Neuronal stem cell (in vitro differentiated cells): ENCODE data around the gene ZBTB18.

Experiments
- DNase-seq: peaks from one replicate; pipeline ENCODE4 v3.0.0-alpha.2; 2013; ENCODE audit warnings: low spot score
- H2AFZ ChIP-seq: one replicate; pipeline ENCODE4 v1.6.1; 2013; ENCODE audit warnings: mild to moderate bottlenecking, low read length, inconsistent platforms
- H2AK5ac ChIP-seq: 2 replicates; pipeline ENCODE4 v1.6.1; 2013; ENCODE audit warnings: low read depth, mild to moderate bottlenecking, inconsistent platforms, low read length, moderate library complexity, mixed read lengths
- H2BK120ac ChIP-seq: 2 replicates; pipeline ENCODE4 v1.6.1; 2013; ENCODE audit warnings: low read depth, mild to moderate bottlenecking, inconsistent platforms, low read length, moderate library complexity, mixed read lengths
- H2BK12ac ChIP-seq: one replicate; pipeline ENCODE4 v1.6.1; 2013; ENCODE audit warnings: low read length, inconsistent platforms
- H2BK15ac ChIP-seq: 2 replicates; pipeline ENCODE4 v1.6.1; 2013; ENCODE audit warnings: mild to moderate bottlenecking, low read length, inconsistent platforms, mixed read lengths
- H2BK5ac ChIP-seq: one replicate; pipeline ENCODE4 v1.6.1; 2013; ENCODE audit warnings: inconsistent platforms, mild to moderate bottlenecking, low read length, moderate library complexity
- H3K14ac ChIP-seq: one replicate; pipeline ENCODE4 v1.6.1; 2013; ENCODE audit warnings: low read length, inconsistent platforms
- H3K18ac ChIP-seq: 2 replicates; pipeline ENCODE4 v1.6.1; 2013; ENCODE audit warnings: low read length, inconsistent platforms
- H3K23ac ChIP-seq: 2 replicates; pipeline ENCODE4 v1.6.1; 2013; ENCODE audit warnings: low read depth, mild to moderate bottlenecking, mixed read lengths, low read length, inconsistent platforms; ENCODE audit not compliant: poor library complexity
- H3K27ac ChIP-seq: replicated peaks from 3 replicates; pipeline ENCODE4 v1.5.1; 2013; ENCODE audit warnings: low read length, inconsistent platforms
- H3K27me3 ChIP-seq, 3 experiments: 2 replicates each; pipeline ENCODE4 v1.6.1; 2013; ENCODE audit warnings: low read length in 3 of 3, mild to moderate bottlenecking in 2 of 3, inconsistent platforms in 1 of 3, low read depth in 1 of 3, mixed read lengths in 1 of 3, moderate library complexity in 1 of 3; ENCODE audit not compliant: control insufficient read depth in 3 of 3, insufficient read depth in 3 of 3
- H3K36me3 ChIP-seq, 2 donors: replicated peaks in 1 of 2; 2 replicates each; pipeline ENCODE4 v1.6.1; 2013; ENCODE audit warnings: low read length in 2 of 2; ENCODE audit not compliant: control insufficient read depth in 2 of 2, insufficient read depth in 2 of 2
- H3K4ac ChIP-seq: 2 replicates; pipeline ENCODE4 v1.6.1; 2013; ENCODE audit warnings: inconsistent platforms, mild to moderate bottlenecking, low read length, moderate library complexity
- H3K4me1 ChIP-seq, 2 donors: 1 replicate in 1 of 2; 2 replicates in 1 of 2; pipeline ENCODE4 v1.6.1; 2013; ENCODE audit warnings: low read length in 2 of 2, low read depth in 1 of 2; ENCODE audit not compliant: control insufficient read depth in 2 of 2, insufficient read depth in 1 of 2
- H3K4me2 ChIP-seq: one replicate; pipeline ENCODE4 v1.6.1; 2013; ENCODE audit warnings: mild to moderate bottlenecking, low read length, inconsistent platforms; ENCODE audit not compliant: insufficient read depth, poor library complexity, severe bottlenecking
- H3K4me3 ChIP-seq, 2 donors: 2 replicates each; pipeline ENCODE4 v1.5.1; 2013; ENCODE audit warnings: low read length in 2 of 2, mild to moderate bottlenecking in 2 of 2, inconsistent platforms in 1 of 2, moderate library complexity in 1 of 2
- H3K79me1 ChIP-seq: one replicate; pipeline ENCODE4 v1.6.1; 2013; ENCODE audit warnings: low read depth, mild to moderate bottlenecking, inconsistent platforms, low read length, moderate library complexity
- H3K9ac ChIP-seq: one replicate; pipeline ENCODE4 v1.6.1; 2013; ENCODE audit warnings: mild to moderate bottlenecking, low read depth, low read length, inconsistent platforms; ENCODE audit not compliant: poor library complexity
- H3K9me3 ChIP-seq, 2 donors: replicated peaks in 1 of 2; 2 replicates each; pipeline versions ENCODE3 to v1.6.1; 2013; ENCODE audit warnings: low read length in 2 of 2, mild to moderate bottlenecking in 2 of 2, inconsistent platforms in 1 of 2, low read depth in 1 of 2, mixed read lengths in 1 of 2, moderate library complexity in 1 of 2; ENCODE audit not compliant: control insufficient read depth in 2 of 2, insufficient read depth in 1 of 2
- H4K8ac ChIP-seq: one replicate; pipeline ENCODE4 v1.6.1; 2013; ENCODE audit warnings: low read depth, mild to moderate bottlenecking, inconsistent platforms, low read length, moderate library complexity
- H4K91ac ChIP-seq: one replicate; pipeline ENCODE4 v1.6.1; 2013; ENCODE audit warnings: low read length, low read depth, mild to moderate bottlenecking, inconsistent platforms; ENCODE audit not compliant: poor library complexity
- WGBS, 2 donors: extraction: QIAGEN DNeasy Blood & Tissue Kit; methylation state at CpG; one replicate each; pipeline ENCODE4 v1.1.7; 2013; ENCODE audit warnings: missing lambda C conversion rate in 2 of 2, mixed read lengths in 1 of 2; ENCODE audit not compliant: insufficient read length in 2 of 2, insufficient replicate concordance in 1 of 2; ENCODE audit errors: extremely low coverage in 2 of 2; 5-methylcytosine and 5-hydroxymethylcytosine counted together

Gene ZBTB18

DNA sequence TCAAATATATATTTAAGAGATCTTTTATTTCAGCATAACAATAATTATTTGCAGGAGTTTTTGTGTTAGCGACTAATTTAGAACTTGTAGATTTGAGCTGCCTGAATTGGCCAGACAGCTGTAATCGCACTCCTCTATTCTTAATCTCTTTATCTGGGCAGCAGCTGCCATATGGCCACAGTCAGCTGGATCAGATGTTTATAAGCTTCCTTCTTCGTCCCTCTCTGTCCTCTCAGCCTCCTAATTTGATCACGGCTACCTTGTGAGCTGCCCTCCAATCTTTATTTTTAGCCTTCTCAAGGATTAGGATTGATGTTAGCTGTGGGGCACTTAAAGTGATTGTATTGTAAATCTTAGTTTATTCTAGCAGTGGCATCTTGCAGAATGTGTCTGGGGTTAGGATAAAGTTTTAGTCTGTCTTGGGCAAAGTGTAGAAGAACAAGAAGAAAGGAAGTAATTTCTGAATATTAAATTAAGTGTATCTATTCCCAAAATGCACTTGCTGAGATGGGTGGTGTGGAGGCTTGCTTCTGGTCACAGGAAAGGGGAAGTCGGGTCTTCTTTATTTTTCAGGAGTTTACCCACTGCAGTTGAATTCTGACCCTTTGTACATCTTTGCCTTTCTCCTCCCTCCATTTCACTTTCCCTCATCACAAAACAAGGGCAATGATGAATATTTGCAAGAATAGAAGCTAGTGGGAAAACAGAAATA lies 1.1 kb downstream of the ZBTB18 start:
- peaks cover 8% of the 10 kb centered on the region for H3K79me1 ChIP-seq
- H3K36me3 ChIP-seq = peaks cover 13 to 31% of the 10 kb centered on the region in 2 donors
- no peaks in the 10 kb centered on the region for H3K27me3 ChIP-seq
- no peak overlapping the region for H3K4ac ChIP-seq
- H3K18ac ChIP-seq = no peak overlapping the region
- peaks cover 21 to 31% of the 10 kb centered on the region in 2 donors for H3K4me1 ChIP-seq
- H4K8ac ChIP-seq = no peak overlapping the region
- no peak overlapping the region for H2AFZ ChIP-seq
- peak overlapping the region in 1 of 2 donors; percentile 86 for H3K4me3 ChIP-seq
- H3K27ac ChIP-seq = no peak overlapping the region
- no peak overlapping the region for H4K91ac ChIP-seq
- no peak overlapping the region for H3K14ac ChIP-seq
- H2AK5ac ChIP-seq = no peak overlapping the region
- no peak overlapping the region for H2BK15ac ChIP-seq
- H3K23ac ChIP-seq = no peak overlapping the region
- no peak overlapping the region for H3K9ac ChIP-seq
- H3K9me3 ChIP-seq = no peaks in the 10 kb centered on the region
- H2BK12ac ChIP-seq = no peak overlapping the region
- no peak overlapping the region for H2BK5ac ChIP-seq
- no peak for DNase-seq
- H3K4me2 ChIP-seq = peak overlapping the region; percentile 28
- no CpG with 5 or more reads among the region's 5 CpGs for WGBS, 2 donors
- H2BK120ac ChIP-seq = no peak overlapping the region

DNA sequence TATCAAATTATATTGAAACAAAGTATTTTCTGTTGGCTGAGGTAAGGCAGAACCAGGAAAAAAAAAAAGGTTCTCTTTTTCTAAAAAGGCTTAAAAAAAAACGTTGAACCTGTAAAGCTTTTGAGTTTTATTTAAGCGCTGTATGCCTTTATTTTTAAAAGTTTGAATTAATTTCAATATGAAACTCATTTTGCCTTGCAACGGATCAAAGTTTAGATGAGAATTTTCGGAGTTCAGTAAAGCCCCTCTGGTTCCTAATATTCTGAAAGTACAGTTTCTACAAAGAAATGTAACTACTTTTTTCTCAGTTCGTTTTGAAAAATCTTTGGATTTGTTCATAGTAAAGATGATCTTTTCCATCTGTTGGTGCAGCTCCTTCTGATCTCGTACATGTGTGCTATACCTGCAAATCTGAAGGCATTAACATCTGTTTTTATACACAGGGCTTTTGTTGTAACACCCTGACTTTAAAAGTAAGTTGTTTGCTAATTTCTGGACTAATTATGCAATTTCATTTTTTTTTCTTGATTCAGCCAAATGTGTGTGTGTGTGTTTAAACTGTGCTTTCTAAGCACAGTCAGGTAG lies 1.7 kb downstream of the ZBTB18 start:
- H3K9ac ChIP-seq = no peak overlapping the region
- no peak overlapping the region for H2BK15ac ChIP-seq
- DNase-seq = no peak
- H3K4ac ChIP-seq = no peak overlapping the region
- peaks cover 21 to 38% of the 10 kb centered on the region in 2 donors for H3K4me1 ChIP-seq
- H4K91ac ChIP-seq = no peak overlapping the region
- H3K4me2 ChIP-seq = no peak overlapping the region
- no peak overlapping the region for H2BK12ac ChIP-seq
- no peak overlapping the region for H2BK120ac ChIP-seq
- H2AFZ ChIP-seq = no peak overlapping the region
- H3K79me1 ChIP-seq = peaks cover 8% of the 10 kb centered on the region
- no peak overlapping the region for H3K14ac ChIP-seq
- H4K8ac ChIP-seq = no peak overlapping the region
- no peak overlapping the region for H3K18ac ChIP-seq
- no peak overlapping the region for H2BK5ac ChIP-seq
- H3K9me3 ChIP-seq = no peaks in the 10 kb centered on the region
- no peak overlapping the region for H3K27ac ChIP-seq
- no peaks in the 10 kb centered on the region for H3K27me3 ChIP-seq
- H3K23ac ChIP-seq = no peak overlapping the region
- no CpG with 5 or more reads among the region's 6 CpGs for WGBS, 2 donors
- no peak overlapping the region for H2AK5ac ChIP-seq
- H3K4me3 ChIP-seq = peak overlapping the region in 1 of 2 donors; percentile 86
- peaks cover 13 to 38% of the 10 kb centered on the region in 2 donors for H3K36me3 ChIP-seq

DNA sequence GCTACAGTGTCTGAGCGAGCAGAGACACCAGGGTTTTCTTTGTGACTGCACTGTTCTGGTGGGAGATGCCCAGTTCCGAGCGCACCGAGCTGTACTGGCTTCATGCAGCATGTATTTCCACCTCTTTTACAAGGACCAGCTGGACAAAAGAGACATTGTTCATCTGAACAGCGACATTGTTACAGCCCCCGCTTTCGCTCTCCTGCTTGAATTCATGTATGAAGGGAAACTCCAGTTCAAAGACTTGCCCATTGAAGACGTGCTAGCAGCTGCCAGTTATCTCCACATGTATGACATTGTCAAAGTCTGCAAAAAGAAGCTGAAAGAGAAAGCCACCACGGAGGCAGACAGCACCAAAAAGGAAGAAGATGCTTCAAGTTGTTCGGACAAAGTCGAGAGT lies 2.7 kb downstream of the ZBTB18 start:
- Histone ChIP-seq H3K4me3 (peak overlapping the region in 1 of 2 donors; percentile 86), H3K4me2 (no peak overlapping the region), H2AFZ (no peak overlapping the region), H3K36me3 (peaks cover 13 to 42% of the 10 kb centered on the region in 2 donors), H2BK5ac (peak overlapping the region; percentile 66), H2BK120ac (no peak overlapping the region), H3K79me1 (peaks cover 8% of the 10 kb centered on the region), H3K9ac (no peak overlapping the region), H3K18ac (peak overlapping the region; percentile 68), H3K9me3 (no peaks in the 10 kb centered on the region), H2BK12ac (no peak overlapping the region), H3K27ac (peak overlapping the region; percentile 74), H3K23ac (no peak overlapping the region), H4K91ac (peak overlapping the region; percentile 38), H3K4ac (no peak overlapping the region), H3K14ac (peak overlapping the region; percentile 42), H2AK5ac (peak overlapping the region; percentile 23), H3K4me1 (peaks cover 23 to 48% of the 10 kb centered on the region in 2 donors), H4K8ac (no peak overlapping the region), H2BK15ac (peak overlapping the region; percentile 43), H3K27me3 (no peaks in the 10 kb centered on the region)
- no CpG with 5 or more reads among the region's 11 CpGs for WGBS, 2 donors
- no peak for DNase-seq

DNA sequence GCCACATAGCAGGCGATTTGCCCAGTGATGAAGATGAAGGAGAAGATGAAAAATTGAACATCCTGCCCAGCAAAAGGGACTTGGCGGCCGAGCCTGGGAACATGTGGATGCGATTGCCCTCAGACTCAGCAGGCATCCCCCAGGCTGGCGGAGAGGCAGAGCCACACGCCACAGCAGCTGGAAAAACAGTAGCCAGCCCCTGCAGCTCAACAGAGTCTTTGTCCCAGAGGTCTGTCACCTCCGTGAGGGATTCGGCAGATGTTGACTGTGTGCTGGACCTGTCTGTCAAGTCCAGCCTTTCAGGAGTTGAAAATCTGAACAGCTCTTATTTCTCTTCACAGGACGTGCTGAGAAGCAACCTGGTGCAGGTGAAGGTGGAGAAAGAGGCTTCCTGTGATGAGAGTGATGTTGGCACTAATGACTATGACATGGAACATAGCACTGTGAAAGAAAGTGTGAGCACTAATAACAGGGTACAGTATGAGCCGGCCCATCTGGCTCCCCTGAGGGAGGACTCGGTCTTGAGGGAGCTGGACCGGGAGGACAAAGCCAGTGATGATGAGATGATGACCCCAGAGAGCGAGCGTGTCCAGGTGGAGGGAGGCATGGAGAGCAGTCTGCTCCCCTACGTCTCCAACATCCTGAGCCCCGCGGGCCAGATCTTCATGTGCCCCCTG lies 3.3 kb downstream of the ZBTB18 start:
- Histone ChIP-seq H3K79me1 (peaks cover 8% of the 10 kb centered on the region), H2BK5ac (peak overlapping the region; percentile 97), H2AFZ (no peak overlapping the region), H4K91ac (peak overlapping the region; percentile 87), H3K23ac (peak overlapping the region; percentile 70), H4K8ac (peak overlapping the region; percentile 52), H2BK120ac (no peak overlapping the region), H2BK15ac (peak overlapping the region; percentile 98), H3K4me2 (no peak overlapping the region), H2BK12ac (peak overlapping the region; percentile 98), H3K9ac (peak overlapping the region; percentile 78), H3K4me1 (peaks cover 23 to 54% of the 10 kb centered on the region in 2 donors), H3K27me3 (no peaks in the 10 kb centered on the region), H3K9me3 (no peaks in the 10 kb centered on the region), H3K14ac (peak overlapping the region; percentile 86), H3K4ac (peak overlapping the region; percentile 85), H3K4me3 (peak overlapping the region in 1 of 2 donors; percentile 86), H2AK5ac (peak overlapping the region; percentile 23), H3K36me3 (peaks cover 13 to 42% of the 10 kb centered on the region in 2 donors), H3K27ac (peak overlapping the region; percentile 74), H3K18ac (peak overlapping the region; percentile 95)
- no CpG with 5 or more reads among the region's 17 CpGs for WGBS, 2 donors
- DNase-seq = no peak
